ENCODE measurements around the gene IL3.
A peak's percentile ranks its signal among the peaks of the same experiment; 100 is the strongest.

DNA sequence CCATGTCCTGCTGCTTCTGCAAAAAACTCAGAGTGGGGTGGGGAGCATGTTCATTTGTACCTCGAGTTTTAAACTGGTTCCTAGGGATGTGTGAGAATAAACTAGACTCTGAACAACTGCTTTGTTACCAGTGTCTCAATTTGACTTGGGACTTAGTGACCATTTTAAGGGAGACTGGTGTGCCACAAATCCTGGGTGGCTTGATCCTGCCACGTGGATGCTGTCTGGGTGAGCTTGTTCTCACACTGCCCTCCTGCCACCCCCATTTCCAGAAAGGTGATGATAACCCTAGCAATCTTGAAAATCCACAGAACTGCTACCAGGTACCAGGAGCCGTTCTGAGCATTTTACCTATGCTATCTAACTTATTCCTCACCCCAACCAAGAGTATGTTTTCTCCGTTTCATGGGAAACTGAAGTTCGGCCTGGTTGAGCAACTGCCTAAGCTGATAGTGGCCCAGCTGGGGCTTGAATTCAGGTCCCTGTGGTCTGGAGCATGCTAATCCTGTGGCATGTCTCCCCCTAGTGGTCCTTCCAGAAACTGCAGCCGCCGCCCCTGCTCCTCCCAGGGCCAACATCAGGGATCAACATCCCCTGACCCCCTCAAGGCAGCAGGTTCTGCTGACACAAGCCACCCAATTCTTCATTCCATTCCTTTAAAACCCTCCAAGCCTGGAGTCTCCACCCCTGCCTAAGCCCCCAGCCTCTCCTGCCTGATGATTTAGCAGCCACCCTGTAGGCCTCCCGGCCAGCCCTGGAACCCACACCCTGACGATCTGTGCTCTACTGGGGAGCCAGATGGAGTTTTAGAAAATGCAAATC, 2.8 kb downstream of the IL3 start:
- TF ChIP-seq CTCF (IDR thresholded peaks at IDR 0.05) = peak in 5 of 7 experiments; percentile 78 to 98 (median 95)
- TF ChIP-seq POLR2A (IDR thresholded peaks at IDR 0.05) = no peak
